Lower leg skin (tissue), 3 donors: ENCODE measurements around the gene PORCN.

ENCODE experiments used
- POLR2A ChIP-seq, 2 donors: fragments of 450-650 bp; IDR thresholded peaks; one replicate each; pipeline ENCODE4 v1.6.1; 2016 to 2017; ENCODE audit warnings: antibody characterized with exemption in 2 of 2, mild to moderate bottlenecking in 1 of 2, moderate library complexity in 1 of 2
- TF ChIP-seq, protein P1 (sequence below), 3 donors: fragments of 450-650 bp; IDR thresholded peaks; one replicate each; pipeline ENCODE4 v1.5.1; 2016; ENCODE audit warnings: antibody characterized with exemption in 3 of 3, mild to moderate bottlenecking in 3 of 3, moderate library complexity in 2 of 3

DNA sequence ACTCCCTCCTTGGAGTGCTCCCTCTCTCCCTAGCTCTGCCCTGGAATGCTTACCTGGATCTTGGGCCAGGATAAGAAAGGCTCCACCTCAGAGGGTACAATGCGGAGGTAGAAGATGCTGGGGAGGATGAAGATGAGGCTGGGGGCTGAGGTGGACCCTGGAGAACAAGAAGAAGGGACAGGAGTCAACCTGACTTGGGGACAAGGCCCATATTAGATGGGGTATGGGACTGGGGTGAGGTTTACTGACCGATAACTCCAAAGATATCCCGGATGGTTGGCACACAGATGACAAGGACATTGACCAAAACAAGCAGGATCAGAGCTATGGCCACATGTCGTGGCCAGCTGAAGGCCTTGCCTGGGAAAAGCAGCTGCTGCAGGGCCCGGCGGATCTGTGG is 49.3 kb upstream of the PORCN start:
- TF ChIP-seq, protein P1, sequence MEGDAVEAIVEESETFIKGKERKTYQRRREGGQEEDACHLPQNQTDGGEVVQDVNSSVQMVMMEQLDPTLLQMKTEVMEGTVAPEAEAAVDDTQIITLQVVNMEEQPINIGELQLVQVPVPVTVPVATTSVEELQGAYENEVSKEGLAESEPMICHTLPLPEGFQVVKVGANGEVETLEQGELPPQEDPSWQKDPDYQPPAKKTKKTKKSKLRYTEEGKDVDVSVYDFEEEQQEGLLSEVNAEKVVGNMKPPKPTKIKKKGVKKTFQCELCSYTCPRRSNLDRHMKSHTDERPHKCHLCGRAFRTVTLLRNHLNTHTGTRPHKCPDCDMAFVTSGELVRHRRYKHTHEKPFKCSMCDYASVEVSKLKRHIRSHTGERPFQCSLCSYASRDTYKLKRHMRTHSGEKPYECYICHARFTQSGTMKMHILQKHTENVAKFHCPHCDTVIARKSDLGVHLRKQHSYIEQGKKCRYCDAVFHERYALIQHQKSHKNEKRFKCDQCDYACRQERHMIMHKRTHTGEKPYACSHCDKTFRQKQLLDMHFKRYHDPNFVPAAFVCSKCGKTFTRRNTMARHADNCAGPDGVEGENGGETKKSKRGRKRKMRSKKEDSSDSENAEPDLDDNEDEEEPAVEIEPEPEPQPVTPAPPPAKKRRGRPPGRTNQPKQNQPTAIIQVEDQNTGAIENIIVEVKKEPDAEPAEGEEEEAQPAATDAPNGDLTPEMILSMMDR (IDR thresholded peaks at IDR 0.05), result no peak
- TF ChIP-seq POLR2A (IDR thresholded peaks at IDR 0.05), result no peak
